Measurements from ENCODE around the gene ST6GALNAC2. TPM values are rescaled to one million over a fixed set of nuclear protein-coding genes. Genes with fewer than 3 reads are reported as not detected.

ST6GALNAC2 gene
- total RNA-seq, 1 experiment from 2014 or later, result 23.0 TPM

DNA sequence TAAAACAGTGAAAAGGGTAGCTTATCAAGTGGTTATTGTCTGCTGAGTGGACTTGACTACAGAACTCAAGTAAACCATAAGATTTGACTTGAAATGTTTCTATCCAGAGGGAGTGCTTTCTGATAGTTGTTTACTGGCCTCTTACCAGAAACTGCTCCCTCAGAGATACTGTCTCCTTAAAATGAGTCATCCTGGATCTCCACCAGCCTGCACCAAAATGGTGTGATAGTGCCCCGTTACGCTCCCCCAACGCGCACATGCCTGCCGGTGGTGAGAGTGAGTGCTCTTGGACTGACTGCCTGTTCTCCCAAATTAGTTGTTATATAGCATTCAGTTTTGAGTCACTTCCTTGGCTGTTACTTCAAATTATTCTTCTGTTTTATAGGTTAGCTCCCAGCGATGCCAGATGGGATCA, 22.9 kb downstream of the ST6GALNAC2 start:
- CTCF ChIA-PET, result interaction anchor here (0.6 kb wide), 1 partner anchor 104 kb away, joined by 4 read pairs; no protein-coding TSS in a partner anchor
- Histone ChIP-seq H3K4me3 (ENCODE audit: low read depth in 2 of 2, low read length in 2 of 2) (no peak overlapping the region), H3K9me3 (ENCODE audit: control insufficient read depth, insufficient read depth, low read depth, low read length) (no peaks in the 10 kb centered on the region), H3K27ac (ENCODE audit: low read length) (peak overlapping the region; percentile 2; the same call in 1 of the 2 replicates), H3K4me1 (ENCODE audit: control insufficient read depth, insufficient read depth, low read length) (peaks cover 69% of the 10 kb centered on the region), H3K36me3 (ENCODE audit: control insufficient read depth, insufficient read depth, low read length) (peaks cover 15% of the 10 kb centered on the region), H3K27me3 (ENCODE audit: control insufficient read depth, insufficient read depth, low read length) (no peaks in the 10 kb centered on the region)
- intact Hi-C loops (cut with micrococcal nuclease; ENCODE audit: unreplicated experiment) (loop anchor here (10.0 kb wide), 1 partner anchor 62 kb away; no protein-coding TSS in a partner anchor), in situ Hi-C loops (cut with HindIII; ENCODE audit: low pct_unique_long_range_greater_than_20kb, low sequenced_read_pairs) (no loop called here)
- TF ChIP-seq, protein P1, sequence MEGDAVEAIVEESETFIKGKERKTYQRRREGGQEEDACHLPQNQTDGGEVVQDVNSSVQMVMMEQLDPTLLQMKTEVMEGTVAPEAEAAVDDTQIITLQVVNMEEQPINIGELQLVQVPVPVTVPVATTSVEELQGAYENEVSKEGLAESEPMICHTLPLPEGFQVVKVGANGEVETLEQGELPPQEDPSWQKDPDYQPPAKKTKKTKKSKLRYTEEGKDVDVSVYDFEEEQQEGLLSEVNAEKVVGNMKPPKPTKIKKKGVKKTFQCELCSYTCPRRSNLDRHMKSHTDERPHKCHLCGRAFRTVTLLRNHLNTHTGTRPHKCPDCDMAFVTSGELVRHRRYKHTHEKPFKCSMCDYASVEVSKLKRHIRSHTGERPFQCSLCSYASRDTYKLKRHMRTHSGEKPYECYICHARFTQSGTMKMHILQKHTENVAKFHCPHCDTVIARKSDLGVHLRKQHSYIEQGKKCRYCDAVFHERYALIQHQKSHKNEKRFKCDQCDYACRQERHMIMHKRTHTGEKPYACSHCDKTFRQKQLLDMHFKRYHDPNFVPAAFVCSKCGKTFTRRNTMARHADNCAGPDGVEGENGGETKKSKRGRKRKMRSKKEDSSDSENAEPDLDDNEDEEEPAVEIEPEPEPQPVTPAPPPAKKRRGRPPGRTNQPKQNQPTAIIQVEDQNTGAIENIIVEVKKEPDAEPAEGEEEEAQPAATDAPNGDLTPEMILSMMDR (IDR thresholded peaks at IDR 0.05), result no peak
- TF ChIP-seq SIN3A (IDR thresholded peaks at IDR 0.05; ENCODE audit: borderline replicate concordance, insufficient read depth, low read depth, low read length) (no peak), TCF7L2 (IDR thresholded peaks at IDR 0.05; ENCODE audit: low read depth, low read length) (no peak), POLR2AphosphoS5 (IDR thresholded peaks at IDR 0.05; ENCODE audit: low read depth, low read length) (peak; percentile 24; the same call in 1 of the 2 replicates)
- TF ChIP-seq, protein P2, sequence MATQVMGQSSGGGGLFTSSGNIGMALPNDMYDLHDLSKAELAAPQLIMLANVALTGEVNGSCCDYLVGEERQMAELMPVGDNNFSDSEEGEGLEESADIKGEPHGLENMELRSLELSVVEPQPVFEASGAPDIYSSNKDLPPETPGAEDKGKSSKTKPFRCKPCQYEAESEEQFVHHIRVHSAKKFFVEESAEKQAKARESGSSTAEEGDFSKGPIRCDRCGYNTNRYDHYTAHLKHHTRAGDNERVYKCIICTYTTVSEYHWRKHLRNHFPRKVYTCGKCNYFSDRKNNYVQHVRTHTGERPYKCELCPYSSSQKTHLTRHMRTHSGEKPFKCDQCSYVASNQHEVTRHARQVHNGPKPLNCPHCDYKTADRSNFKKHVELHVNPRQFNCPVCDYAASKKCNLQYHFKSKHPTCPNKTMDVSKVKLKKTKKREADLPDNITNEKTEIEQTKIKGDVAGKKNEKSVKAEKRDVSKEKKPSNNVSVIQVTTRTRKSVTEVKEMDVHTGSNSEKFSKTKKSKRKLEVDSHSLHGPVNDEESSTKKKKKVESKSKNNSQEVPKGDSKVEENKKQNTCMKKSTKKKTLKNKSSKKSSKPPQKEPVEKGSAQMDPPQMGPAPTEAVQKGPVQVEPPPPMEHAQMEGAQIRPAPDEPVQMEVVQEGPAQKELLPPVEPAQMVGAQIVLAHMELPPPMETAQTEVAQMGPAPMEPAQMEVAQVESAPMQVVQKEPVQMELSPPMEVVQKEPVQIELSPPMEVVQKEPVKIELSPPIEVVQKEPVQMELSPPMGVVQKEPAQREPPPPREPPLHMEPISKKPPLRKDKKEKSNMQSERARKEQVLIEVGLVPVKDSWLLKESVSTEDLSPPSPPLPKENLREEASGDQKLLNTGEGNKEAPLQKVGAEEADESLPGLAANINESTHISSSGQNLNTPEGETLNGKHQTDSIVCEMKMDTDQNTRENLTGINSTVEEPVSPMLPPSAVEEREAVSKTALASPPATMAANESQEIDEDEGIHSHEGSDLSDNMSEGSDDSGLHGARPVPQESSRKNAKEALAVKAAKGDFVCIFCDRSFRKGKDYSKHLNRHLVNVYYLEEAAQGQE (IDR thresholded peaks at IDR 0.05; ENCODE audit: insufficient read depth in 1 of 2, low read depth in 2 of 2, low read length in 1 of 2), result no peak
- POLR2A ChIA-PET, result interaction anchor here (0.6 kb wide), 3 partner anchors 55 to 113 kb away, joined by 5 to 9 read pairs (median 7); no protein-coding TSS in a partner anchor
- no TSS peak for BruUV-seq (replicated peaks)
- DNase-seq (ENCODE audit: low read depth, low spot score) (no peak), ATAC-seq (no peak)

- ChIA-PET POLR2A (interaction anchor here (1.0 kb wide), 1 partner anchor 18 kb away, joined by 3 read pairs; no protein-coding TSS in a partner anchor), CTCF (no interaction called here)
- in situ Hi-C loops (cut with HindIII; ENCODE audit: low pct_unique_long_range_greater_than_20kb, low sequenced_read_pairs) (no loop called here), intact Hi-C loops (cut with micrococcal nuclease; ENCODE audit: unreplicated experiment) (loop anchor here (10.0 kb wide), 1 partner anchor 63 kb away; no protein-coding TSS in a partner anchor)
- Histone ChIP-seq H3K27me3 (ENCODE audit: control insufficient read depth, insufficient read depth, low read length) (no peaks in the 10 kb centered on the region), H3K36me3 (ENCODE audit: control insufficient read depth, insufficient read depth, low read length) (peaks cover 16% of the 10 kb centered on the region), H3K4me1 (ENCODE audit: control insufficient read depth, insufficient read depth, low read length) (peaks cover 60% of the 10 kb centered on the region), H3K9me3 (ENCODE audit: control insufficient read depth, insufficient read depth, low read depth, low read length) (no peaks in the 10 kb centered on the region), H3K27ac (ENCODE audit: low read length) (peak overlapping the region; percentile 99), H3K4me3 (ENCODE audit: low read depth in 2 of 2, low read length in 2 of 2) (peak overlapping the region in 1 of 2 experiments; percentile 10; a peak in 1 of 4 replicates)
- no peak for DNase-seq (ENCODE audit: low read depth, low spot score)
- ATAC-seq, result no peak
- TF ChIP-seq, protein P1 (IDR thresholded peaks at IDR 0.05), result no peak
- TF ChIP-seq POLR2AphosphoS5 (IDR thresholded peaks at IDR 0.05; ENCODE audit: low read depth, low read length) (no peak), SIN3A (IDR thresholded peaks at IDR 0.05; ENCODE audit: borderline replicate concordance, insufficient read depth, low read depth, low read length) (no peak), TCF7L2 (IDR thresholded peaks at IDR 0.05; ENCODE audit: low read depth, low read length) (no peak)
- TF ChIP-seq, protein P2 (IDR thresholded peaks at IDR 0.05; ENCODE audit: insufficient read depth in 1 of 2, low read depth in 2 of 2, low read length in 1 of 2), result no peak
- BruUV-seq (replicated peaks), result no TSS peak
Observed at GRCh38 chr17:76561799-76562268, 23.8 kb downstream of the ST6GALNAC2 start.

Measured in Panc1 (cell line).